Activated naive CD8-positive, alpha-beta T cell treated with anti-CD3 and anti-CD28 coated beads, Interleukin-2, amount 50 U/mL, for 16 hours (primary cell): ENCODE measurements around the gene IL1F10.

Experiments used
- DNase-seq: peaks from one replicate; pipeline ENCODE4 v3.0.0-alpha.2; 2020; ENCODE audit warnings: low read depth, low spot score

Gene IL1F10

GRCh38 chr2:113111823-113112287, 44.1 kb downstream of the IL1F10 start:
- DNase-seq, result no peak

DNA sequence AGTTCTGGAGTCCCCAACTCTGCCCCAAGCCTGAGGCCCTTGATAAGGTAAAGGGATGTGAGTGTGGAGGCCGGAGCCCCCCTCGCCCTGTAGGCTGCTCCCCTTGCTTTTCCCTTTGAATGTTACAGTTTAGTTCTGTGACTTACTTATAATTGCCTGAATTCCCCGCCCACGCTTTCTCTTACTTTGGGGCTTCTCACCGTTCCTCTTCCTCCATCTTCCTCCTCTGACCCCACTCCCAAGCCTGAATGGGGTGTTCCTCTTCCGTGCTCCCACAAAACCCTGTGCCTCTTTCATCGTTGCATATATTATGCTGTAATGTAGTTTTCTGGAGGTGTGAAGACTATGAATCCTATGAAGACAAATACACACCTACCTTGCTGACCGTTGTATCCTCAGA, 44.7 kb downstream of the IL1F10 start:
- DNase-seq, result no peak

- DNase-seq, result no peak
Measured at GRCh38 chr2:113112871-113113270, 45.1 kb downstream of the IL1F10 start.

DNA sequence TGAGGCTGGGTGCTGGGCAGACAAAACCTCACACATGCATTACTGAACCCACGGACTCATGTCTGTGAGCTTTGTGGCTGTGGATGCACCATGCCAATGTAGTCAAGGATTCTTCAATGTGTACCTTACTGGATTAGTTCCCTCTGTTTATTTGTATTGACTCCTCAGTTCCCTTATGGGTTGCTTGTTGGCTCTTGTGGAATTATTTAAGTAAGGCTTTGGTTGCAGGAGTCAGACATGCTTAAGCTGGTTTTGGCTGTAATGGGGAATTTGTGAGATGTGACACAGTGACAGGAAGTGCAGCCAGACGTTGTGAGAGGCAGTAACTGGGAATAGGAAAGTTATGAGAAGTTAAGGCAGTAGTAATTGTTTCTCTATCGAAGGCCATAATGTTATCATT, 46.0 kb downstream of the IL1F10 start:
- no peak for DNase-seq

DNA sequence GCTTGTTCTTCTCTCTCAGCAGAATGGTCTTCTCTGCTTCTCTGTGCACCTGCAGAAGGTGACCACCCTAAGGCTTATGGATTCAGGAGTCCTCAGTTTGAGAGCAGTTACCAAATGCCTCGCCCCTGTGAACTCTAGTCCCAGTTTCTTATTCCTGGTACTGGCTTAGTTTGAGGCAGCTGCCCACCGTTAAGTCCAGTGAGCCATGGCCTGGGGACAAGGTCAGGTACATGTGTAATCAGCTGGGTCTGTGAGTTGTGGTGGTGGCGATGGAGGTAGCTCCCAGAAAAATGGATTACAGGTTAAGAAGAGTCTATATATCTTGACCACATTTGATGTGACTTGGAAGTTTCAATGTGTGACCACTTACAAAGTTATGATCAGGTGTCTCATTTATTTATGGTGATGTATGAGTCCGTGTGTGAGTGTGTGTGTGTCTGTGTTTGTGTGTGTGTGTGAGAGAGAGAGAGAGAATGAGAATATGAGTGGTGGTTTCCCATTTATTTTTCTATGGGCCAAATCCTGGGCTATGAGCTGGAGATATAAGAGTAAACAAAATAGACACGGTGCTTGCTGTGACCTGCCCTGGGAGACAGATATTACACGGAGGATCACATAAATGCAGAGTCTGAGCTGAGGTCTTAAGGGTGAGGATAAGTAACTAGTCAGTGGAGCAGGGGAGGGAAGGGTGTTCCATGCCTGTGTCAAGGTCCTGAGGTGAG, 46.6 kb downstream of the IL1F10 start:
- no peak for DNase-seq

GRCh38 chr2:113114996-113115395, 47.2 kb downstream of the IL1F10 start:
- no peak for DNase-seq

DNA sequence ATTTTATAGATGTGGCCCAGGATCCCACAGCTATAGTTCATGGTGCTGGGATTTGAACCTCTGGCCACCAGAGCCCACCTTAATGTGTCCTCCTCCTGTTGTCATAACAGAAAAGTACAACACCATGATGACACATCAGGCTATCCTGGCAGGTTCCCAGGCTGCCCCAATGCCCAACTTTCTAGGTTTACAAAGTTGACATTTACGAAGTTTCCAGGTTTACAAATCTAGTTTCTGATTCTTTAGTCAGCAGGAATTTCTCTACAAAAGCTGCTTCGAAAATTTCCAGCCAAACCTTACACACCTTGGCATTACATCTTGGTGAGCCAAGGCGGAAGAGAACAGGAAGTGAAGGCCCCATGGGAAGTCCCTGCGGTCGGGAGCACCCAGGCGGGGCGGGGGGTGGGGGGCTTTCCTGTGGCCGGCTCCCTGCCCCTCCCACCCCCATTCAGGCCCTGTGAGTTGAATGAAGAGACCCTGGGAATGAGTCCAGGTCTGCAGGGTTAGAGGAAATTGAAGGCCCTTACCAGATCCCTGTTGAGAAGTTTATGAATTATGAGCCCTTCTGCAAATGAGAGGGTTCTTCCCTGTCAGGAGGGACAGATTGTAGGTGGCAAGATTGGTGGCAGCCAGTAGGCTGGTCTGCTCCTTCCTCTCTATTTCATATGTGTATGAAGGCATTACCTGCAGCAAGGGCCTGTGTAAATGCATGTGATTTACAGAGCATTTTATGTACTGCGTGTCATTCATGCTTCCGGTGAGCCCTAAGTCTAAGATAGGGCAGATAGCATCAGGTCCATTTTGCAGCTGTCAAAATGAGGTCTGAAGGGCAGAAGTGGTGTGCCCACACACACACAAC, 48.6 kb downstream of the IL1F10 start:
- DNase-seq, result no peak

- no peak for DNase-seq
Measured at GRCh38 chr2:113117541-113118262, 49.9 kb downstream of the IL1F10 start.

- no peak for DNase-seq
Measured at GRCh38 chr2:113118263-113118657, 50.5 kb downstream of the IL1F10 start.

- no peak for DNase-seq
Measured at GRCh38 chr2:113119111-113119510, 51.3 kb downstream of the IL1F10 start.

- DNase-seq, result no peak
Measured at GRCh38 chr2:113120861-113121260, 53.1 kb downstream of the IL1F10 start.

GRCh38 chr2:113122364-113122763, 54.6 kb downstream of the IL1F10 start:
- DNase-seq, result no peak

DNA sequence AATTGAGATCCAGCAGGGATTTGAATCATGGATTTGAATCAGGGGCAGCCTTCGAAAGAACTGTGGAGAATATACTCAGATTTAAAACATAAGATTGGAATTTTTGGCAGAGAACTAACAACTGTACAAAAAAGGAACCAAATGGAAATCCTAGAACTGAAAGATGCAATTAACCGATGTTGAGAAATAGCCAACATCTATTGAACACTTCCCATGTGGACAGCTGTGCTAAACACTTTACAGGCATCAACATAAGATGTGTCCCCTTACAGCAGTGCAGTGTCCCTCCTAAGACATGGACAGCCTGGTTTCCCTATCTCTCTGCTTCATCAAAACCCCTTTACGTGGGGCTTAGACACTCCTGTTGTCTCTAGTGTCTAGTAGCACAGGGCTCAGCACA, 56.0 kb downstream of the IL1F10 start:
- no peak for DNase-seq

DNA sequence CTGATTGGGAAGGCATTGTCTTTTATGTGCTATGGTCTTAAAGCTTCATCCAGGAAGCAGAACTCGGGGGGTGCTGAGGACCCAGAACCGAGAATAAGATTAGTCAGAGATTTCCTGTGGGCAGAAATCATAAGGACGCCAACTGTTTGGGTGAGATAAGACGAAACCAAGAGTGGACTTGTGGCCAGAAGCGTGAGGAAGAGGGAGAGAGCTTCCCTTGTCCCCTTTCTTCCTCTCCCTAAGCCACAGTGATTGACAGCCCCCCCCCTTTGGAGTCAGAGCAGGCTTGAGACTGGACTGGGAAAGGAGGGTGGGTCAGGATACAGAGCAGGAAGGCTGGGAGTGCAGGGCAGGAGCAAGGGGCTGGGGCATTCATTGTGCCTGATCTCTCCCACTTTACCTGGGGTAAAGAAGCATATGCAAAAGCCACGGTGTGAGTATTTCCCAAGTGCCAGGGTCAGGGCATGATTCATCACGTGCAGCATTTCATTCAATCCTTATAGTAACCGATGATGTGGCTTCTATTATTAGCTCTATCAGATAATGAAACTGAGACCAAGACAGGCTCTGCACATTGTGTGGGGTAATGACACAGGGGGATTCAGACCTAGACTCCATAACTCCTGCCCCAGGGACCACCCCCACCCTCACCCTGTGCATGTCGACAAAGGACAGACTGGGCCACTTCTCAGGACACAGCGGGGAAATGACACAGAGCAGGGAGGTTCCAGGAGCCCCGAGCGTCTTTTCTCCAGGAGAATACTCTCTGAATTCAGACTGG, 56.6 kb downstream of the IL1F10 start:
- no peak for DNase-seq
